HG03103 (cell line): ENCODE results near the gene CSTF2T.
A peak's percentile ranks its signal among the peaks of the same experiment; 100 is the strongest.

Experiments used
- ATAC-seq: cut with Tn5 transposase; IDR thresholded peaks from one replicate; pipeline ENCODE4 v1.9.1; 2021; ENCODE audit warnings: low read depth; ENCODE audit not compliant: unreplicated experiment

CSTF2T gene, protein sequence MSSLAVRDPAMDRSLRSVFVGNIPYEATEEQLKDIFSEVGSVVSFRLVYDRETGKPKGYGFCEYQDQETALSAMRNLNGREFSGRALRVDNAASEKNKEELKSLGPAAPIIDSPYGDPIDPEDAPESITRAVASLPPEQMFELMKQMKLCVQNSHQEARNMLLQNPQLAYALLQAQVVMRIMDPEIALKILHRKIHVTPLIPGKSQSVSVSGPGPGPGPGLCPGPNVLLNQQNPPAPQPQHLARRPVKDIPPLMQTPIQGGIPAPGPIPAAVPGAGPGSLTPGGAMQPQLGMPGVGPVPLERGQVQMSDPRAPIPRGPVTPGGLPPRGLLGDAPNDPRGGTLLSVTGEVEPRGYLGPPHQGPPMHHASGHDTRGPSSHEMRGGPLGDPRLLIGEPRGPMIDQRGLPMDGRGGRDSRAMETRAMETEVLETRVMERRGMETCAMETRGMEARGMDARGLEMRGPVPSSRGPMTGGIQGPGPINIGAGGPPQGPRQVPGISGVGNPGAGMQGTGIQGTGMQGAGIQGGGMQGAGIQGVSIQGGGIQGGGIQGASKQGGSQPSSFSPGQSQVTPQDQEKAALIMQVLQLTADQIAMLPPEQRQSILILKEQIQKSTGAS

GRCh38 chr10:51699475-51700227, at the start of gene CSTF2T:
Gene CSTF2T, minus strand, starts transcription at chr10:51699595. Its CDS starts 46 bp downstream, at chr10:51699549.
- ATAC-seq, result peak; percentile 90

- no peak for ATAC-seq
Observed at GRCh38 chr10:51748959-51749358, 49.6 kb upstream of the CSTF2T start.

- ATAC-seq, result no peak
Observed at GRCh38 chr10:51747216-51747615, 47.8 kb upstream of the CSTF2T start.

- no peak for ATAC-seq
Observed at GRCh38 chr10:51745397-51745796, 46.0 kb upstream of the CSTF2T start.

- ATAC-seq, result peak; percentile 36
Observed at GRCh38 chr10:51744235-51745000, 45.0 kb upstream of the CSTF2T start.

DNA sequence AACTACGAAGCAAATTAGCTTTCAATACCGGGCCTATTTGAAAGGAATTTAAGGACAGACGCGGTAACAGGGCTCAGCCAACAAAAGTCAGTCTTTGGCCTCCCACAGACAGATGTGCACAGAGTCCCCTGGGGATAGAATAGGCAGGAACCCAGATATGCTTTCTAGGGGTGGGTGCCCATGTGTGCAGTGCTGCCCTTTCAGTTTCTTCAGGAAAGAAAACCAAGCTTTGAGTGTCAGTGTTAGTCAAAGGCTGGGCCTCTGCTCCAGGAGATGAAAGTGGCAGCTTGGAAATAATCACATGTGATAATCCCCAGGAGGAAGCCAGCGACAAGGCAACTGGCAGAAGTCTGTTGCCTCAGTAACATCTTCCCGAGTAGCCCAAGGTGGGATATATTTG, 43.8 kb upstream of the CSTF2T start:
- ATAC-seq, result peak; percentile 92

DNA sequence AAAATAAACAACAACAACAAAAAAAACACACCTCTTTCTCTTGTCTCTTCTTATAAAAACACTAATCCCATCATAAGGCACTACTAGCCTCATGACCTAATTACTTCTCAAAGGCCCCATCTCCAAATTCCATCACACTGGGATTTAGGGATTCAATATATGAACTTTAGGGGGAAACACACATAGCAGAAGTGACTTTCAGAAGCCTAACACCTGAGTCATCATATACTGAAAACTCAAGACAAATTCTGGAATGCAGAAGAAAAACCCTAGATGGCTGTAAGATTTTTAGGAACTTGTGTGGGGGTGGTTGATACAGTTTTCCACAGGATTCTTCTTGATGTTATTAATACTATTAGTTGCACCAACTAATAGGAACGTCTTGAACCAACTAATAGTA, 33.7 kb upstream of the CSTF2T start:
- ATAC-seq, result no peak

DNA sequence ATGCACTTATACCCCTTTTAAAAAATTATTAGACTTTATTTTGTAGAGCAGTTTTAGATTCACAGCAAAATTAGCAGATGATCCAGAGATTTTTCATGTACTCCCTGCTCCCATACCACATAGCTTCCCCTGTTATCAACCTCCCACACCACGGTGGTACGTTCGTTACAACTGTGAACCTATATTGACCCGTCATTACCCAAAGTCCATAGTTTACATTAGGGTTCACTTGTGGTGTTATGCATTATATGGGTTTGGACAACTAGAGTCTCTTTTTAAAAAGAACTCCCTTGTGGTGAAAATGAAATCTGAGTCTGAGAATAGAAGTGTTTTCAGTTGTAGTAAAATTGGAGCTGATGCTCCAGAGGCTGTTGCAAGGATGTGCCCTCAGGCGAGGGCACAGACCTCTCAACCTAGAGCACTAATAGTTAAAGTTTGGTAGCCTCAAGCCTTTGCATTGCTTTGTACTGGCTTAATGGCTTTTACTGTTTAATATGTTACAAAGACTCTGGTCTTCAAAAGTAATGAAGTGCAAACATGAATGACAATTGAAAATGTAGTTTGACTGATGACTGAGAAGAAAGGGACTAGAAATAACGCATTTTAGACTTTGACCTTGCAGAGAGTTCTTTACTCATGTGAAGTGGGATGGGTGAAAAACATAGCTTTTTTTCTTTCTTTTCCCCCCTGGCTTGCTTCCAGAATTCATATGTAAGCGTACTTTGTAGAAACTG, 30.6 kb upstream of the CSTF2T start:
- ATAC-seq, result no peak

DNA sequence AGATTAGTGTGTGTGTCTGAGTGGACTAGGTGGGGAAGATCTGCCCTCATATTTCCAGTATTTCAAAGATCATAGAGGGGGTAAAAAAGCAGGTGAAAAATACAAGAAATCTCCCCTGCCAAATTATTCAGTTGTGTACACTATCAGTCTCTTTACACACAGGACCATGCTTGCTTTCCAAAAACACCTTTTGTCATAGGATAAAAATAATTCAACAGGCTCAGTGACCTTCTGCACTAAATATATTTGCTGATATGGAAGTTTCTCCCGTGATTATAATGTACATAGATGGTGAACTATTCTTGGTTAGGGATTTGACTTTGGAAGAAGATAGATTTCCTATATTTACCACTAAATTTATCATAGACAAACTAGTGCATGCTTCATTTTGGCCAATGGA, 24.6 kb upstream of the CSTF2T start:
- no peak for ATAC-seq

GRCh38 chr10:51718804-51719291, 19.5 kb upstream of the CSTF2T start:
- ATAC-seq, result no peak

- ATAC-seq, result no peak
Observed at GRCh38 chr10:51716981-51717380, 17.6 kb upstream of the CSTF2T start.

- no peak for ATAC-seq
Observed at GRCh38 chr10:51711519-51711891, 12.1 kb upstream of the CSTF2T start.

DNA sequence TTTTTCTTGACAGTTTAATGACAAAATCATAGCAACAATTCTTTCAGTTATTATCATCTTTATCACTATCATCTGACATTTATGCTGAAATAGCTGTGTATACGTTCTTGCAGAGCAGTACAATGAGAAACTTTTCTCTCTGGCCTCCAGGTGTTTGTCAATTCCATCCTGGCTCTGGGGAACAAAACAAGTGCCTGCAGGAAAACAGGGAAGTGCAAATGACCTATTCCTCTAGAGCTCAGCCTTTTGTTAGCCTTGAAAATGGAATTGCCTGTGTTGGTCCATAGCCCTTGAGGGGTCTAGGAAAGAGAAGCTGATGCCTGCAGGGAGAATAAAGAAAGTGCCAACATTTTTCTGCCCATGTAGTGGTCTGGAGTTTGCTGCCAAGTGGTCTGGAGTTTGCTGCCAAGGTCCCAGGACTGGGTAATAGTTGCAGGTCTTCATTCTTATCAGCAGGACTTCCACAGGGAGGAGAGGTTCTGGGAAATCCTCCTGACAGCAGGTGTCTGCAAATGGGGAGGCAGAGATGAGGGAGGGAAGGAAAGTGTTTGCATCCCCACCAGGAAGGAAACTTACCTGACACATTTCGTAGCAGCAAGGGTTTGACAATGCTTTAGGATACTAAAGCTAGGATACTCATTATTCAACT, 10.1 kb upstream of the CSTF2T start:
- ATAC-seq, result no peak

DNA sequence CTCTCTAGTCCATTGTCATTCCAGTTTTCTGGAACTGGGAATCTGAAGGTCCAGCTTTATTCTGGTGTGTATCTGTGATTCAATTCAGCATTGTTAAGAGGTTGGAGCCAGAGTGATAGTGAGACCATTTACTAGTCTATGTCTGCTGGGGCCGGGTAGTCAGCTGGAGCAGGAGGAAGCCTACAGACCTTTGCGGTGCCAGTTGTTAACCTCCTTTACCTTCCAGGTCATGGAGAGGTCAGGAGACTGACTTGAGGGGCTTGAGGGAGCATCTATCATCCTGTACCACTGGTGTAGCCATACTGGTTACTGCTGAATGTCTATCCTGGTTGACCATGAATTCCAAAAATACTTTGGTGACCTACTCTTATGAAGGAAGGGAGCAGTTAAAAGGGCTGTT, 9.2 kb upstream of the CSTF2T start:
- no peak for ATAC-seq

- ATAC-seq, result no peak
Observed at GRCh38 chr10:51707821-51708424, 8.5 kb upstream of the CSTF2T start.

GRCh38 chr10:51707392-51707791, 8.0 kb upstream of the CSTF2T start:
- ATAC-seq, result no peak

GRCh38 chr10:51706225-51706624, 6.8 kb upstream of the CSTF2T start:
- no peak for ATAC-seq

GRCh38 chr10:51705774-51706173, 6.4 kb upstream of the CSTF2T start:
- ATAC-seq, result no peak

GRCh38 chr10:51700228-51700817, 928 bp upstream of the CSTF2T start:
- ATAC-seq, result no peak
